Uterus (tissue), 4 donors: ENCODE results near the gene MOSPD3. TPM values are rescaled to one million over a fixed set of nuclear protein-coding genes. Genes with fewer than 3 reads are reported as not detected.
"Not testable (repeated sequence)": the region's sequence is repeated elsewhere in the genome, so short reads cannot be mapped to it uniquely, and the experiment has no call there.

Experiments used
- DNase-seq, 2 donors: peaks; one replicate each; pipeline ENCODE4 v3.0.0-alpha.2; 2019 to 2020
- H3K27ac ChIP-seq, 2 donors: fragments of 200-600 bp; sonication (generic); 1 replicate in 1 of 2; 2 replicates in 1 of 2; pipeline ENCODE4 v1.5.1; 2016 to 2018
- H3K27me3 ChIP-seq, 2 donors: fragments of 200-600 bp; sonication (generic); one replicate each; pipeline ENCODE4 v1.5.1; 2018 to 2019; ENCODE audit warnings: control low read depth in 1 of 2
- H3K36me3 ChIP-seq, 2 donors: fragments of 200-600 bp; sonication (generic); one replicate each; pipeline ENCODE4 v1.5.1; 2019; ENCODE audit warnings: control low read depth in 1 of 2
- H3K4me1 ChIP-seq, 2 donors: fragments of 200-600 bp; sonication (generic); one replicate each; pipeline ENCODE4 v1.5.1; 2018 to 2019; ENCODE audit warnings: control low read depth in 1 of 2
- H3K4me3 ChIP-seq, 2 donors: fragments of 200-600 bp; sonication (generic); 1 replicate in 1 of 2; 2 replicates in 1 of 2; pipeline ENCODE4 v1.5.1; 2018 to 2019; ENCODE audit warnings: mild to moderate bottlenecking in 1 of 2
- H3K9me3 ChIP-seq, 2 donors: fragments of 200-600 bp; sonication (generic); one replicate each; pipeline ENCODE4 v1.5.1; 2019; ENCODE audit warnings: control low read depth in 1 of 2
- POLR2A ChIP-seq, 2 donors: fragments of 450-650 bp; IDR thresholded peaks; one replicate each; pipeline ENCODE4 v1.6.1; 2016; ENCODE audit warnings: antibody characterized with exemption in 2 of 2, mild to moderate bottlenecking in 1 of 2, moderate library complexity in 1 of 2
- intact Hi-C: fragments of 100-400 bp; cut with DNase I; formaldehyde crosslinking; loops from one replicate; pipeline ENCODE4 v1.15.1; 2023; ENCODE audit warnings: low total_unique reads
- small RNA-seq: library from RNA; depleted of rRNA; stranded (forward); fragments of <200 nt; gene quantifications from one replicate; pipeline ENCODE3, GENCODE V24; 2016
- total RNA-seq, 4 donors: library from RNA; depleted of rRNA in 3 of 4; stranded (reverse); fragments of >200 nt in 3 of 4; gene quantifications; one replicate each; pipeline versions ENCODE4 v1.1.0 to v1.2.4, GENCODE V29; 2014 to 2023
- TF ChIP-seq, protein P1 (sequence below), 4 experiments: fragments of 200-600 bp in 2 of 4; fragments of 450-650 bp in 2 of 4; sonication (generic) in 2 of 4; IDR thresholded peaks; one replicate each; pipeline ENCODE4 v1.5.1; 2016 to 2019; ENCODE audit warnings: antibody characterized with exemption in 4 of 4, mild to moderate bottlenecking in 2 of 4, moderate library complexity in 1 of 4
- donor health status: DM: yes; HTN: yes; CAD: no.

Gene MOSPD3
- total RNA-seq, 4 donors from 2014 or later, result 1.3 to 35.3 (median 15.1) TPM

DNA sequence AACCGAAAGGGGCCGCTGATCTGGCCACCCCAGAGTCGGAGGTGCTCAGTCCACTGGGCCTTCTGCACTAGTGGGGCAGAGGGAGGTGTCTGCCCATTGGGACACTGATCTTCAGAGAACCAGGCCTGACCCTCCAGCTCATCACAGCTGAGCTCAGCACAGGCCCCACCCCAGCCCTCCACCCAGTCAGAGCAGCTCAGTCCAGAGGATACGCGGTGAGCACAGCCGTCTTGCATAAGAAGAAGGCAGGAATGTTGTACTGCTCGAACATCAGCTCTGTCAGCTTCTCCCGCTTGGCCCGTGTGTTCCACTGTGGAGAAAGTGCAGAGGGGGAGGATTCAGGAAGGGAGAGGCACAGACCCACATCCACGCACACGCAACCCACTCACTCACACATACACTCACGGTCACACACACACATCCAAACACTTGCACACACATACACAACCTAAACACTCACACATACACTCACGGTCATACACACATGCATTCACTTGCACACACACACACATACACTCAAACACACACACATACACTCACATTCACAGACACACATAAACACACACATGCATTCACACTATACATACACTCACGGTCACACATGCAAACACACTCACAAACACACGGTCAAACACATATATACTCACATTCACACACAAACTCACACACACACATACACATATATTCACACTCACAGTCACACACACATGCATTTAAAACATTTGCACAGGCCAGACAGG is 37.7 kb downstream of the MOSPD3 start:
- no peak for DNase-seq
- intact Hi-C loops, result no loop called here
- Histone ChIP-seq H3K27me3 (peaks cover 3 to 7% of the 10 kb centered on the region in 2 donors), H3K9me3 (no peaks in the 10 kb centered on the region), H3K36me3 (no peaks in the 10 kb centered on the region), H3K4me1 (no peaks in the 10 kb centered on the region), H3K27ac (no peak overlapping the region), H3K4me3 (no peak overlapping the region)
- TF ChIP-seq POLR2A (IDR thresholded peaks at IDR 0.05), result no peak
- TF ChIP-seq, protein P1, sequence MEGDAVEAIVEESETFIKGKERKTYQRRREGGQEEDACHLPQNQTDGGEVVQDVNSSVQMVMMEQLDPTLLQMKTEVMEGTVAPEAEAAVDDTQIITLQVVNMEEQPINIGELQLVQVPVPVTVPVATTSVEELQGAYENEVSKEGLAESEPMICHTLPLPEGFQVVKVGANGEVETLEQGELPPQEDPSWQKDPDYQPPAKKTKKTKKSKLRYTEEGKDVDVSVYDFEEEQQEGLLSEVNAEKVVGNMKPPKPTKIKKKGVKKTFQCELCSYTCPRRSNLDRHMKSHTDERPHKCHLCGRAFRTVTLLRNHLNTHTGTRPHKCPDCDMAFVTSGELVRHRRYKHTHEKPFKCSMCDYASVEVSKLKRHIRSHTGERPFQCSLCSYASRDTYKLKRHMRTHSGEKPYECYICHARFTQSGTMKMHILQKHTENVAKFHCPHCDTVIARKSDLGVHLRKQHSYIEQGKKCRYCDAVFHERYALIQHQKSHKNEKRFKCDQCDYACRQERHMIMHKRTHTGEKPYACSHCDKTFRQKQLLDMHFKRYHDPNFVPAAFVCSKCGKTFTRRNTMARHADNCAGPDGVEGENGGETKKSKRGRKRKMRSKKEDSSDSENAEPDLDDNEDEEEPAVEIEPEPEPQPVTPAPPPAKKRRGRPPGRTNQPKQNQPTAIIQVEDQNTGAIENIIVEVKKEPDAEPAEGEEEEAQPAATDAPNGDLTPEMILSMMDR (IDR thresholded peaks at IDR 0.05), result no peak

DNA sequence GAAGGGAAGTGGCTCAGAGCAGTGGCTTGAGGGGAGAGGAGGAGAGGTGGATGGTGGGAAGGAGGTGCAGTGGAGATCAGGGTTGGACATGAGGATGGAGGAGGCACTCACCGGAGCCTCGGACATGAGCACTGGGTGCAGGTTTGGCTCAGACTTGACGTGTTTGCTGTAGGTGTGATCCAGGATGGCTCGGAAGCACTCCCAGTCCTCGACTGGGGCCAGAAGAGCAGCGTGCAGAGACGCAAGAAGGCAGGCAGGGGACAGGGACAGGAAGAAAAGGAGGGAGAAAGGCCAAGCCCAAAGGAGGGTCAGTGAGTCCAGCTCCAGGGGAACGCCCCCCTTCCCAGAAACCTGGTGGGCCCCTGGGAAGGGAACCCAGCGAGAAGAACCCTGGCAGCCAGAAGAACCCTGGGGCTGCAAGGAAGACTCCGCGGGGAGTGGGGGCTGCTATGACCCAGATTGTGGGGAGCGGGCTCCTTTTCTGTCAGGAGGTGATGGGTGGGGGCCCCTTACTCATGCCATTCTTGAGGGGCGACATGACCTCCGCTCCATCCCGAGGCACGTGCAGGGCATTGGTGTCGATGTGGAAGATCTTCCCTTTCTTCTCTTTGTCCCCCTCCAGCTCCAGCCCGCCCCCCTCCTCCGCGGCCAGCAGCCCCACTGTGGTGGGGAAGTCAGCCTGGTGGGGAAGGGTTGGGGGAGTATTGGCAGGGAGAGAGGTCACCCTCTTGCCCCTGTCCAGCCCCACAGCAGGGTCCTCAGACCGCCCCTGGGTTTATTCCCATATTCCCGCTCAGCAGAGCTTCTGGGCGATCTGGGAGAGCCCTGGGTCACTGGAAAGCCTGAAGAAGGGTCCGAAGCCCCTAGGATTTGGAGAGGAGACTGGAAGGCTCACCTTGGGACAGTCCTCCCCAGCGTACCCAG is 42.8 kb downstream of the MOSPD3 start:
- no peaks in the 10 kb centered on the region for H3K9me3 ChIP-seq
- H3K27ac ChIP-seq, result no peak overlapping the region
- H3K36me3 ChIP-seq, result no peaks in the 10 kb centered on the region
- TF ChIP-seq POLR2A (IDR thresholded peaks at IDR 0.05), result no peak
- TF ChIP-seq, protein P1 (IDR thresholded peaks at IDR 0.05), result no peak
- intact Hi-C loops, result no loop called here
- no peaks in the 10 kb centered on the region for H3K4me1 ChIP-seq
- DNase-seq, result no peak
- no peak overlapping the region for H3K4me3 ChIP-seq
- peaks cover 18 to 28% of the 10 kb centered on the region in 2 donors for H3K27me3 ChIP-seq

DNA sequence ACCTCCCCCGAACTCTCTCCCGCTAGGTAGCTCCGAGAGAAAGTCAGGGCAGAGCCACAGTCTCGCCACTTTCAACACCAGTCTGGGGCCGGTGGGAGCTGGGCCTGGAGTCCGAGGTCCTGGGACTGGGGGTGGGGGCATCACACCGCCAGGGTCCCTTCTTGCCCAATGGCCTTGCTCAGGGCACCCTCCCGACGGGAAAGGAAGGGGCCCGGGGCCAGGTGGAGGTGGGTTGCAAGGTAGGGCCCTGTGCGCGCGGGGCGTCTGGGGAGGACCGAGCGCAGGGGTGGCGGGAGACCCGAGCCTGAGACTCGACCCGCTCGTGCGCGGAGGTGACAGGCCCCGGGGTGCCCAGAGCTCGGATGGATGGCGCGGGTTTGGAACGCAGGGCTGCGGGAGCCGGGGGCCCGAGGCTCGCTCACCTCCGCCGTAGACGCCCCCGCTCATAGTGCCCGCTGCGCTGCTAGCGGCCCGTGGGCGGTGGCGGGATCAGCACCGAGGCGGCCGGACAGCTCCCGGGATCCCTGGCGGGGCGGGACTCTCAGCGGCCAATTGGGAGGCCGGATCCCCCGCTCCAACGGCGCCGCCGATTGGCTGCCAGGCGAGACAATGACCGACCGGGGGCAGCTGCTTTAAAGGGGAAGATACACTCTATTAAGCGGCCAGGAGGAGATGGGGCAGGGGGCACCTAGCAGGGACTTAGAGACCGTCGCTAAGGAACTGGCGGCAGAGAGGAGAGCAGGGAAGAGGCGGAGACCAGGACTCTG is 43.8 kb downstream of the MOSPD3 start, which contains the start of gene ACTL6B:
ACTL6B (minus strand) TSS at position 541 of the 767 bp plus-strand sequence; CDS start at position 447, 94 bp downstream.
- Histone ChIP-seq H3K27me3 (peaks cover 18 to 28% of the 10 kb centered on the region in 2 donors), H3K4me3 (no peak within 1 kb of the TSS), H3K9me3 (no peaks in the 10 kb centered on the region), H3K27ac (no peak within 1 kb of the TSS), H3K4me1 (no peaks in the 10 kb centered on the region), H3K36me3 (no peaks in the 10 kb centered on the region)
- TF ChIP-seq POLR2A (IDR thresholded peaks at IDR 0.05), result no peak
- TF ChIP-seq, protein P1 (IDR thresholded peaks at IDR 0.05), result no peak
- intact Hi-C loops, result no loop called here
- DNase-seq, result no peak

DNA sequence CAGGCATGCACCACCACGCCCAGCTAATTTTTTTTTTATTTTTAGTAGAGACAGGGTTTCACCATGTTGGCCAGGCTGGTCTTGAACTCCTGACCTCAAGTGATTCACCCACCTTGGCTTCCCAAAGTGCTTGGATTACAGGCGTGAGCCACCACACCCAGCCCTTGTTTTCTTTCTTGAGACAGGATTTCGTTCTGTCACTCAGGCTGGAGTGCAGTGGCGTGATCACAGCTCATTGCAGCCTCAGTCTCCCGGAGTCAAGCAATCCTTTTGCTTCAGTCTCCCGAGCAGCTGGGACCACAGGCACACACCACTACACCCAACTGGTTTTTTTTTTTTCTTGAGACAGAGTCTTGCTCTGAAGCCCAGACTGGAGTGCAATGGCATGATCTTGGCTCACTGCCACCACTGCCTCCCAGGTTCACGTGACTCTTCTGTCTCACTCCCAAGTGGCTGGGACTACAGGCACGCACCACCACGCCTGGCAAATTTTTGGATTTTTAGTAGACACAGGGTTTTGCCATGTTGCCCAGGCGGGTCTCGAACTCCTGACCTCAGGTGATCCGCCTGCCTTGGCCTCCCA is 49.9 kb downstream of the MOSPD3 start:
- H3K4me3 ChIP-seq, H3K27ac ChIP-seq, DNase-seq, H3K27me3 ChIP-seq, intact Hi-C loops, H3K9me3 ChIP-seq, H3K4me1 ChIP-seq, H3K36me3 ChIP-seq: not testable (repeated sequence)

Small RNA genes within 50 kb of the gene (small RNA-seq; reads per million reads assigned to genes)
- not detected for gene SAP25

Other genes starting within 250 kb of the MOSPD3 start
- gene PILRA, start 239.1 kb upstream of the MOSPD3 start, total RNA-seq, result 10 to 100 TPM in 1 of 4 donors, 1 to 10 TPM in 3; 3.3 to 20.6 (median 6.7) TPM
- 1 to 10 TPM in 3 of 4 donors, not detected in 1; 1.5 to 6.1 (median 5.2) TPM for gene ZCWPW1, start 183.8 kb upstream of the MOSPD3 start, total RNA-seq
- gene MEPCE, start 182.7 kb upstream of the MOSPD3 start, total RNA-seq, result 10 to 100 TPM; 21.2 to 44.2 (median 30.2) TPM
- 10 to 100 TPM in 2 of 4 donors, 1 to 10 TPM in 2; 7.4 to 39.7 (median 17.8) TPM for gene PPP1R35, start 176.0 kb upstream of the MOSPD3 start, total RNA-seq
- gene SPACDR, start 148.3 kb upstream of the MOSPD3 start, total RNA-seq, result 10 to 100 TPM in 1 of 4 donors, 1 to 10 TPM in 2, not detected in 1; 1.4 to 22.1 (median 1.8) TPM
- gene TSC22D4, start 133.3 kb upstream of the MOSPD3 start, total RNA-seq, result 10 to 100 TPM; 17.6 to 40.3 (median 19.5) TPM
- gene NYAP1, start 128.6 kb upstream of the MOSPD3 start, total RNA-seq, result 1 to 10 TPM in 2 of 4 donors, under 1 TPM in 2; 0.29 to 6.5 (median 2.4) TPM
- 10 to 100 TPM in 3 of 4 donors, 1 to 10 TPM in 1; 6.8 to 64.4 (median 20.4) TPM for gene AGFG2, start 73.3 kb upstream of the MOSPD3 start, total RNA-seq
- 1 to 10 TPM in 1 of 4 donors, under 1 TPM in 1, not detected in 2; 0.69 to 6.0 TPM for gene SAP25, start 38.6 kb upstream of the MOSPD3 start, total RNA-seq
- gene LRCH4, start 26.4 kb upstream of the MOSPD3 start, total RNA-seq, result 100 to 1,000 TPM in 1 of 4 donors, 10 to 100 TPM in 3; 11.5 to 179 (median 56.8) TPM
- 1 to 10 TPM in 2 of 4 donors, not detected in 2; 2.9 to 4.9 TPM for gene FBXO24, start 26.2 kb upstream of the MOSPD3 start, total RNA-seq
- gene PCOLCE, start 10.2 kb upstream of the MOSPD3 start, total RNA-seq, result 100 to 1,000 TPM in 1 of 4 donors, 10 to 100 TPM in 2, 1 to 10 TPM in 1; 6.2 to 151 (median 57.8) TPM
- 1 to 10 TPM in 1 of 4 donors, under 1 TPM in 1, not detected in 2; 0.43 to 2.0 TPM for gene TFR2, start 29.0 kb downstream of the MOSPD3 start, total RNA-seq
- gene ACTL6B, start 43.9 kb downstream of the MOSPD3 start, total RNA-seq, result not detected
- gene GNB2, start 61.2 kb downstream of the MOSPD3 start, total RNA-seq, result 100 to 1,000 TPM in 2 of 4 donors, 10 to 100 TPM in 2; 72.0 to 245 (median 94.3) TPM
- 10 to 100 TPM in 3 of 4 donors, 1 to 10 TPM in 1; 9.7 to 90.9 (median 31.9) TPM for gene GIGYF1, start 81.7 kb downstream of the MOSPD3 start, total RNA-seq
- 10 to 100 TPM; 16.4 to 53.8 (median 23.8) TPM for gene POP7, start 93.6 kb downstream of the MOSPD3 start, total RNA-seq
- 1 to 10 TPM in 1 of 4 donors, not detected in 3; 1.1 TPM for gene EPO, start 107.9 kb downstream of the MOSPD3 start, total RNA-seq
- under 1 TPM in 1 of 4 donors, not detected in 3; 0.07 TPM for gene ZAN, start 121.1 kb downstream of the MOSPD3 start, total RNA-seq
- gene EPHB4, start 215.0 kb downstream of the MOSPD3 start, total RNA-seq, result 100 to 1,000 TPM in 3 of 4 donors, 10 to 100 TPM in 1; 73.5 to 374 (median 163) TPM
- gene SLC12A9, start 240.2 kb downstream of the MOSPD3 start, total RNA-seq, result 10 to 100 TPM in 3 of 4 donors, 1 to 10 TPM in 1; 9.0 to 36.9 (median 25.9) TPM